A673 (cell line): Measurements from ENCODE around the gene SH2D2A.

Experiments
- CTCF ChIP-seq: fragments of 300-800, 200-600 bp; sonication (generic); conservative IDR thresholded peaks from 2 replicates; pipeline ENCODE4 v1.5.1; 2017; ENCODE audit warnings: low read depth, mild to moderate bottlenecking, antibody characterized with exemption, low read length, moderate library complexity, mixed read lengths
- EZH2 ChIP-seq: fragments of 200-600 bp; sonication (generic); IDR thresholded peaks from 2 replicates; pipeline ENCODE4 v1.6.1; 2017; ENCODE audit warnings: borderline replicate concordance, low read depth, mild to moderate bottlenecking, mixed read lengths, antibody characterized with exemption, low read length; ENCODE audit not compliant: poor library complexity, severe bottlenecking

GRCh38 chr1:156816561-156817328, at the start of gene SH2D2A:
- TF ChIP-seq CTCF (no peak), EZH2 (no peak)
